ENCODE measurements around the gene NPRL2. TPM values are rescaled to one million over a fixed set of nuclear protein-coding genes. Genes with fewer than 3 reads are reported as not detected.

Gene NPRL2
- total RNA-seq, 2 experiments from 2014 or later: 27.7 to 31.3 TPM

- Mint-ChIP-seq H3K36me3 (ENCODE audit: low read depth) (peaks cover 36% of the 10 kb centered on the region), H3K4me3 (no peak overlapping the region), H3K4me1 (ENCODE audit: low read depth) (peaks cover 36% of the 10 kb centered on the region), H3K9me3 (no peaks in the 10 kb centered on the region), H3K27me3 (ENCODE audit: low read depth) (no peaks in the 10 kb centered on the region), H3K27ac (peak overlapping the region; percentile 24)
- no peak for DNase-seq
- CTCF ChIA-PET: interaction anchor here (1.0 kb wide), 1 partner anchor 11 kb away, joined by 3 read pairs; no protein-coding TSS in a partner anchor
- intact Hi-C loops (cut with micrococcal nuclease): no loop called here
Measured at GRCh38 chr3:50331364-50331907, 19.1 kb downstream of the NPRL2 start.

DNA sequence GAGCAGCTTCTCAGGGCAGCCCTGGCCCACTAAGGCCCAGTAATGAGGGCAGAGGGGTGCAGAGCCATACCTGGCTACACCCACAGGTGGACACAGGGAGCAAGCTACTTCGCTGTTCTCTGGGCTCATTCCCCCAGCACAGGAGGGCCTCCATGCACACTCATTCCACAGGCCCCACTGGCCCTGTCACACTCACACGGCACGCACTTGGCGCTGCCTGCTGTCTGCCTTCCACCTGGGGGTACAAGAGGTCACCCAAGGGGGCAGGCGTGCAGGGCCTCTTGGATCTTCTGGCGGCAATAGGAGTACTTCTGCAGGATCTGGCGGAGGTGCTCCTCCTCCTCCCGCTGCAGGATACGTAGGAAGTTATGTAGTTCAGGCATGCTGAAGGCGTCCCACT lies 20.2 kb downstream of the NPRL2 start:
- Mint-ChIP-seq H3K4me1 (ENCODE audit: low read depth) (peaks cover 29% of the 10 kb centered on the region), H3K27me3 (ENCODE audit: low read depth) (no peaks in the 10 kb centered on the region), H3K36me3 (ENCODE audit: low read depth) (peaks cover 26% of the 10 kb centered on the region), H3K27ac (no peak overlapping the region), H3K4me3 (no peak overlapping the region), H3K9me3 (no peaks in the 10 kb centered on the region)
- intact Hi-C loops (cut with micrococcal nuclease): no loop called here
- CTCF ChIA-PET: interaction anchor here (0.6 kb wide), 1 partner anchor 9 kb away, joined by 3 read pairs; no protein-coding TSS in a partner anchor
- DNase-seq: no peak

DNA sequence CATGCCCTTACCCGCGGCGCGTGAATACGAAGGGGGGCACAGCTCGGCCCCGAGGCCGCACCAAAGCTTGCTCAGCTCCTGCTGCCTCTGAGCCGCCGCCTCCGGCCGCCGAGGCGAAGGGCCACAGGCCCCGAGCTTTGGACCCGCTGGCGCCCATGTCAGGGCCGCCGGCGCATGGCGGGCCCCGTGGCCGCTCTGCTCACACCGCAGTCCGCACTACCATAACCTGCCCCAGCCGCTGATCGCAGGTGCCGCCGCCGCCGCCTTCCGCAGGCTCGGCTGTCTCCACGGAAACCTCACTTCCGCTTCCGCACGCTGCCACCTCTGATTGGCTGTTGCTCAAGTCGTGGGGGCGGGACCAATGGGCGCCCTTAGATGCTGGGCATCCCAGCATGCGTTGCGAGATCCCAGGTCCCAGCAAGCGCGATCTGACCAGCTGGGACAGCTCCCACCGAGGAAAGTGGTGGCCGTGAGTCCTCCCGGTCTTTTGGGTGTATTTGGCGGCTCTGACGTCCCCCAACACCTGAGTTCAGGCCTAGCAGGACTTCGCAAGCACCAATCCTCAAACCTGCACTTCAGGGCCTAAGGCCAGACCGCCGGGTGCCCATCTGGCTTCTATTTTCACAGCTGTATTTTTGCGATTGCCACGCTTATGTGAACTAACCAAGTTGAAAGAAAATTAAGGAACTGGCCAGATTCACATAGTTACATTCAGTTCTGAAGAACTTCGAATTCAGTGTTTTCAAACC lies 22.5 kb downstream of the NPRL2 start, which contains the start of gene TUSC2:
TSS of gene TUSC2 (minus strand) at position 281 of the 749 bp plus-strand sequence. CDS start at position 157, 124 bp downstream.
- intact Hi-C loops (cut with micrococcal nuclease): loop anchor here (1.0 to 2.0 kb wide), 4 partner anchors 9 to 542 kb away; partner anchors contain the start of genes IFRD2 and IP6K1
- no peaks in the 10 kb centered on the region for H3K9me3 Mint-ChIP-seq
- CTCF ChIA-PET: interaction anchor here (0.9 to 1.5 kb wide), 4 partner anchors 9 to 82 kb away, joined by 3 to 5 read pairs (median 4); no protein-coding TSS in a partner anchor
- H3K4me1 Mint-ChIP-seq (ENCODE audit: low read depth): peaks cover 16% of the 10 kb centered on the region
- peak within 1 kb of the TSS; percentile 80 for H3K27ac Mint-ChIP-seq
- peak; percentile 98 for DNase-seq
- no peaks in the 10 kb centered on the region for H3K27me3 Mint-ChIP-seq (ENCODE audit: low read depth)
- peaks cover 14% of the 10 kb centered on the region for H3K36me3 Mint-ChIP-seq (ENCODE audit: low read depth)
- H3K4me3 Mint-ChIP-seq: peak within 1 kb of the TSS; percentile 88

- Mint-ChIP-seq H3K9me3 (no peaks in the 10 kb centered on the region), H3K27ac (no peak overlapping the region), H3K36me3 (ENCODE audit: low read depth) (peaks cover 13% of the 10 kb centered on the region), H3K4me1 (ENCODE audit: low read depth) (peaks cover 17% of the 10 kb centered on the region), H3K27me3 (ENCODE audit: low read depth) (no peaks in the 10 kb centered on the region), H3K4me3 (peak overlapping the region; percentile 88)
- no peak for DNase-seq
- intact Hi-C loops (cut with micrococcal nuclease): no loop called here
- CTCF ChIA-PET: no interaction called here
Measured at GRCh38 chr3:50327129-50327528, 23.4 kb downstream of the NPRL2 start.

DNA sequence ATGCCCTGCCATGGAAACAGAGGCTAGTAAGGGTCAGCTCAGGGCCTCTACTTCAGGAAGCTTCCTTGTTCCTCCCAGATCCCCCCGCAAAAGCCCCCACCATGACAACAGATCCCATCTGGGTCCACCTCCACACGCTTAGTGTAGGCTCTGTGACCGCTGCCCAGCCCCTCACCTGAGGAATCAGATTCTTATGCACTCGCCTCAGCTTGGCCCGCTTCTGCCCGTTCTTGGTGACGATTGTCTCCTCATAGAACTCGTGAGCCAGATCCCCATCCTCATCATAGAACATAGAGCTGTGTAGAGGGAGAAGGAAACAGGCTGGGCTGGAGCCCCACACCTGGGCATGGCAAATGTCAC lies 24.4 kb downstream of the NPRL2 start:
- Mint-ChIP-seq H3K27me3 (ENCODE audit: low read depth) (no peaks in the 10 kb centered on the region), H3K9me3 (no peaks in the 10 kb centered on the region), H3K36me3 (ENCODE audit: low read depth) (peaks cover 9% of the 10 kb centered on the region), H3K4me3 (peak overlapping the region; percentile 34), H3K4me1 (ENCODE audit: low read depth) (peaks cover 17% of the 10 kb centered on the region), H3K27ac (no peak overlapping the region)
- intact Hi-C loops (cut with micrococcal nuclease): no loop called here
- CTCF ChIA-PET: interaction anchor here (0.8 to 5.7 kb wide), 2 partner anchors 11 to 29 kb away, joined by 3 to 31 read pairs; no protein-coding TSS in a partner anchor
- DNase-seq: no peak

- Mint-ChIP-seq H3K9me3 (no peaks in the 10 kb centered on the region), H3K27ac (no peak overlapping the region), H3K27me3 (ENCODE audit: low read depth) (no peaks in the 10 kb centered on the region), H3K4me3 (no peak overlapping the region), H3K36me3 (ENCODE audit: low read depth) (peaks cover 4% of the 10 kb centered on the region), H3K4me1 (ENCODE audit: low read depth) (peaks cover 18% of the 10 kb centered on the region)
- CTCF ChIA-PET: interaction anchor here (0.8 to 5.7 kb wide), 4 partner anchors 8 to 33 kb away, joined by 3 to 31 read pairs (median 14); partner anchors contain the start of gene IFRD2
- intact Hi-C loops (cut with micrococcal nuclease): no loop called here
- no peak for DNase-seq
Measured at GRCh38 chr3:50325497-50326181, 24.9 kb downstream of the NPRL2 start.

- intact Hi-C loops (cut with micrococcal nuclease): no loop called here
- no peak overlapping the region for H3K4me3 Mint-ChIP-seq
- H3K36me3 Mint-ChIP-seq (ENCODE audit: low read depth): peaks cover 4% of the 10 kb centered on the region
- no peak for DNase-seq
- H3K27me3 Mint-ChIP-seq (ENCODE audit: low read depth): no peaks in the 10 kb centered on the region
- H3K9me3 Mint-ChIP-seq: no peaks in the 10 kb centered on the region
- CTCF ChIA-PET: interaction anchor here (1.1 to 5.7 kb wide), 9 partner anchors 9 to 130 kb away, joined by 3 to 31 read pairs (median 12); partner anchors contain the start of genes HYAL3, IFRD2 and NAA80
- peaks cover 23% of the 10 kb centered on the region for H3K4me1 Mint-ChIP-seq (ENCODE audit: low read depth)
- no peak overlapping the region for H3K27ac Mint-ChIP-seq
Measured at GRCh38 chr3:50325113-50325480, 25.5 kb downstream of the NPRL2 start.

DNA sequence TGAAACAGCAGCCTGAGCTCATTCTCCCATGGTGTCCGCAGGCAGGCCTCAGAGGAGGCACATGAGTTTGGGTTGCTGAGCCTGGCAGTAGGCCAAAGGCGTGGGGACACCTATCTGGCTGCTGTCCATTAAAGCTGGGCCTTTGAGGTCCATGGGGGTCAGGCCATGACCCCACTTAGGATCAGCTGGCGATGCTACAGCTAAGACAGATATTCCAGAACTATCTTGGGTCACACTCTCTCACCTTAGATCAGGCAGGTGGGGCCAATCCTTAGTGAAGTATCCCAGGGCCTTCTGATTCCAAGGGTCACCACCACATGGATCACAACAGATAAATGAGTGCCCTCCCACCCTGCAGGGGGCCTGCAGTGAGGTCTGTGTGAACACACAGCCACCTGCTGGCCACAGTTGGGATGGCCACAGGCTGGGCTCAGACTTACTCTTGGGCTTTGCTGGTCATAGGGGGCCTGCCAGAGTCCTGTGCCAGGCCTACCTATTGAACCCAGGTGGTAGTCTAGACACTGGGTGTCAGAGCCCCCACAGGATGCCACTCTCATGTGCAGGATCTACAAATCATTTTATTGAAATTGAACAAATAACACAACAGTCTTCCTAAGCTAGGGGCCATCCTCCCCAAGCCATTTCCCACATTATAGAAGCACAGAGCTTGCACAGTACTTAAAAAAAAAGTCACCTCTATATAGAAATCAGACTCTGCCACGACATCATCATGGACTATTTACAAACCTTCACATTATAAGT lies 26.0 kb downstream of the NPRL2 start:
- intact Hi-C loops (cut with micrococcal nuclease): loop anchor here (1.0 to 5.0 kb wide), 2 partner anchors 50 to 132 kb away; partner anchors contain the start of gene GNAT1
- CTCF ChIA-PET: interaction anchor here (0.7 to 5.7 kb wide), 12 partner anchors 9 to 130 kb away, joined by 3 to 31 read pairs (median 4); partner anchors contain the start of genes HYAL1, HYAL3, IFRD2 and NAA80
- no peaks in the 10 kb centered on the region for H3K9me3 Mint-ChIP-seq
- no peaks in the 10 kb centered on the region for H3K27me3 Mint-ChIP-seq (ENCODE audit: low read depth)
- H3K4me3 Mint-ChIP-seq: no peak overlapping the region
- no peak overlapping the region for H3K27ac Mint-ChIP-seq
- peaks cover 2% of the 10 kb centered on the region for H3K36me3 Mint-ChIP-seq (ENCODE audit: low read depth)
- peaks cover 27% of the 10 kb centered on the region for H3K4me1 Mint-ChIP-seq (ENCODE audit: low read depth)
- peak; percentile 59 for DNase-seq

DNA sequence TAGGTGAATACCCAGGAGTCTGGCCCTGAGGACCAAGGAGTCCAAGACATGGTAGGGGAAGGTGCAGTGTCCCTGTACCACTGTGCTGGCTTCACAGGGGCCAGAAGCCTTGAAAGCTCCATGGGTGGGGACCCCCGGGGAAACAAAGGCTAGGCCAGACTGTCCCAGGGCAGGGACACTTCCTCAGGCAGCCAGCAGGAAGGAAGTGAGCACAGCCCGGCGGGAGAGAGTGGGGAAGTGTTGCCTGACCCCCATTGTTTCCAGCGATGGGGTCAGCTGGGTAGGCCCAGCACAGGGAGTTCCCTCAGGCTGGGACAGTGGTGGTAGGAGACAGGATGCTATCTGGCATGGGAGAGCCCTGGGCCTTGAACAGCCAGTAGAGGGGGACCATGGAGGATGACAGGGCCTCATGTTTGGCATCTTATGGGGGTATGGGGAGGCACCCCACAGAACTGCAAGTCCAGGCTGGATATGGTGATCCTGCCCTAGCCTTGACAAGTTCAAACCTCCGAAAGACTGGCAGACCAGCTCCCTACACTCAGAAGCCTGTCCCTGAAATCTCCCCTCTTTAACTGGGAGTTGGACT lies 26.9 kb downstream of the NPRL2 start:
- Mint-ChIP-seq H3K9me3 (no peaks in the 10 kb centered on the region), H3K36me3 (ENCODE audit: low read depth) (no peaks in the 10 kb centered on the region), H3K27ac (peak overlapping the region; percentile 30), H3K27me3 (ENCODE audit: low read depth) (no peaks in the 10 kb centered on the region), H3K4me3 (no peak overlapping the region), H3K4me1 (ENCODE audit: low read depth) (peaks cover 33% of the 10 kb centered on the region)
- intact Hi-C loops (cut with micrococcal nuclease): loop anchor here (1.0 to 5.0 kb wide), 2 partner anchors 49 to 131 kb away; partner anchors contain the start of gene GNAT1
- no peak for DNase-seq
- CTCF ChIA-PET: interaction anchor here (0.7 to 5.7 kb wide), 11 partner anchors 9 to 60 kb away, joined by 3 to 31 read pairs (median 5); partner anchors contain the start of genes HYAL1, HYAL3, IFRD2 and NAA80

DNA sequence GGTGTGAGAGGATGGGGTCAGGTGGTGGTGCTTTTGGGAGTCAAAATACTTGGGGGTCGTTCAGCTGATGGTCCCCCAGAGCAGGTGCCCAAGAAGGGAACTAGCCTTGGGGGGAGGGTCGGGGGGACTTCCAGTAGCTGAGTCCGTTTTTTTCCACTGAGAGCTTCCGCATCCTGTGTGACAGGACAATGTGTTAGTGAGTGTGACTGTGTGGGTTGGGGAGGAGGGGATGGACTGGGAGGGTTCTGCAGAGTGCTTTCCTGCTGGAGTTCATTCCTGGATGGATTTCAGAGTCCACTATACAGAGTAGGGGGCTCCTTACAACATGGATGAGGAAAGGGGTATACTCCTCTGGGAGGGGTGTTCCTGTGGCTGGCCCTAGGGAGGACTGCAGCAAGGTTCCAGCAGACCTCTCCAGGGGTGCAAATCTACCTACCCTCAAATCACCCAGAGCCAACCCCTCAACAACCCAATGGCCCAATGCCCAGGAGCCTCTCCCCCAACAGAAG lies 27.4 kb downstream of the NPRL2 start:
- H3K4me3 Mint-ChIP-seq: no peak overlapping the region
- DNase-seq: no peak
- peaks cover 37% of the 10 kb centered on the region for H3K4me1 Mint-ChIP-seq (ENCODE audit: low read depth)
- no peaks in the 10 kb centered on the region for H3K9me3 Mint-ChIP-seq
- H3K27me3 Mint-ChIP-seq (ENCODE audit: low read depth): no peaks in the 10 kb centered on the region
- H3K36me3 Mint-ChIP-seq (ENCODE audit: low read depth): no peaks in the 10 kb centered on the region
- intact Hi-C loops (cut with micrococcal nuclease): loop anchor here (5.0 kb wide), 1 partner anchor 131 kb away; the partner anchor contains the start of gene GNAT1
- CTCF ChIA-PET: interaction anchor here (1.6 to 5.7 kb wide), 6 partner anchors 8 to 31 kb away, joined by 4 to 31 read pairs (median 14); partner anchors contain the start of genes HYAL1, HYAL3, IFRD2 and NAA80
- peak overlapping the region; percentile 30 for H3K27ac Mint-ChIP-seq

Data from activated naive CD4-positive, alpha-beta T cell treated with anti-CD3 and anti-CD28 coated beads for 36 hours (primary cell).